ENCODE results near the gene ADGRG7. TPM values are rescaled to one million over a fixed set of nuclear protein-coding genes. Genes with fewer than 3 reads are reported as not detected.

The ADGRG7 gene
- total RNA-seq, 2 experiments from 2014 or later, result not detected

GRCh38 chr3:100698736-100699135 lies 89.3 kb downstream of the ADGRG7 start:
- TF ChIP-seq, protein P1, sequence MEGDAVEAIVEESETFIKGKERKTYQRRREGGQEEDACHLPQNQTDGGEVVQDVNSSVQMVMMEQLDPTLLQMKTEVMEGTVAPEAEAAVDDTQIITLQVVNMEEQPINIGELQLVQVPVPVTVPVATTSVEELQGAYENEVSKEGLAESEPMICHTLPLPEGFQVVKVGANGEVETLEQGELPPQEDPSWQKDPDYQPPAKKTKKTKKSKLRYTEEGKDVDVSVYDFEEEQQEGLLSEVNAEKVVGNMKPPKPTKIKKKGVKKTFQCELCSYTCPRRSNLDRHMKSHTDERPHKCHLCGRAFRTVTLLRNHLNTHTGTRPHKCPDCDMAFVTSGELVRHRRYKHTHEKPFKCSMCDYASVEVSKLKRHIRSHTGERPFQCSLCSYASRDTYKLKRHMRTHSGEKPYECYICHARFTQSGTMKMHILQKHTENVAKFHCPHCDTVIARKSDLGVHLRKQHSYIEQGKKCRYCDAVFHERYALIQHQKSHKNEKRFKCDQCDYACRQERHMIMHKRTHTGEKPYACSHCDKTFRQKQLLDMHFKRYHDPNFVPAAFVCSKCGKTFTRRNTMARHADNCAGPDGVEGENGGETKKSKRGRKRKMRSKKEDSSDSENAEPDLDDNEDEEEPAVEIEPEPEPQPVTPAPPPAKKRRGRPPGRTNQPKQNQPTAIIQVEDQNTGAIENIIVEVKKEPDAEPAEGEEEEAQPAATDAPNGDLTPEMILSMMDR (conservative IDR thresholded peaks at IDR 0.05; ENCODE audit: low read length), result no peak
- TF ChIP-seq EZH2phosphoT487 (IDR thresholded peaks at IDR 0.05; ENCODE audit: borderline replicate concordance, low read depth, low read length), result no peak
- intact Hi-C loops (cut with micrococcal nuclease; ENCODE audit: unreplicated experiment), result no loop called here
- H3K9me3 ChIP-seq (ENCODE audit: low read length), result no peaks in the 10 kb centered on the region
- ChIA-PET CTCF (ENCODE audit: unreplicated experiment) (no interaction called here), POLR2A (interaction anchor here (0.6 to 1.2 kb wide), 4 partner anchors 9 to 1328 kb away, joined by 3 read pairs; no protein-coding TSS in a partner anchor)
- no peaks in the 10 kb centered on the region for H4K20me1 ChIP-seq (ENCODE audit: insufficient read depth, low read length)
- H3K79me2 ChIP-seq (ENCODE audit: insufficient read depth, low read depth, low read length), result no peaks in the 10 kb centered on the region
- no peak overlapping the region for H3K27ac ChIP-seq (ENCODE audit: low read depth, low read length, poor library complexity, severe bottlenecking)
- H3K4me1 ChIP-seq (ENCODE audit: insufficient read depth, low read length, poor library complexity, severe bottlenecking), result no peaks in the 10 kb centered on the region
- H3K4me2 ChIP-seq (ENCODE audit: low read length), result no peak overlapping the region
- no peak overlapping the region for H2AFZ ChIP-seq (ENCODE audit: low read length)
- H3K9me2 ChIP-seq (ENCODE audit: insufficient read depth, low read length), result no peaks in the 10 kb centered on the region
- no TSS peak for BruUV-seq (replicated peaks)
- H3K36me3 ChIP-seq (ENCODE audit: insufficient read depth, low read length), result no peaks in the 10 kb centered on the region
- DNase-seq (ENCODE audit: low spot score), result no peak
- no peak overlapping the region for H3K4me3 ChIP-seq (ENCODE audit: low read depth, low read length, poor library complexity, severe bottlenecking)

- POLR2A ChIA-PET, result interaction anchor here (0.7 kb wide), 1 partner anchor 1746 kb away, joined by 5 read pairs; no protein-coding TSS in a partner anchor
Measured at GRCh38 chr3:100700708-100701107, 91.3 kb downstream of the ADGRG7 start.

More at GRCh38 chr3:100700708-100701107, 91.3 kb downstream of the ADGRG7 start:
- Histone ChIP-seq H2AFZ (ENCODE audit: low read length) (no peak overlapping the region), H3K9me3 (ENCODE audit: low read length) (no peaks in the 10 kb centered on the region), H3K4me2 (ENCODE audit: low read length) (no peak overlapping the region), H3K4me1 (ENCODE audit: insufficient read depth, low read length, poor library complexity, severe bottlenecking) (no peaks in the 10 kb centered on the region), H4K20me1 (ENCODE audit: insufficient read depth, low read length) (no peaks in the 10 kb centered on the region), H3K27ac (ENCODE audit: low read depth, low read length, poor library complexity, severe bottlenecking) (no peak overlapping the region), H3K4me3 (ENCODE audit: low read depth, low read length, poor library complexity, severe bottlenecking) (no peak overlapping the region), H3K79me2 (ENCODE audit: insufficient read depth, low read depth, low read length) (no peaks in the 10 kb centered on the region), H3K36me3 (ENCODE audit: insufficient read depth, low read length) (no peaks in the 10 kb centered on the region), H3K9me2 (ENCODE audit: insufficient read depth, low read length) (no peaks in the 10 kb centered on the region)
- no TSS peak for BruUV-seq (replicated peaks)
- no peak for DNase-seq (ENCODE audit: low spot score)
- intact Hi-C loops (cut with micrococcal nuclease; ENCODE audit: unreplicated experiment), result loop anchor here (10.0 kb wide), 1 partner anchor 366 kb away; the partner anchor contains the start of gene NIT2
- TF ChIP-seq, protein P1 (conservative IDR thresholded peaks at IDR 0.05; ENCODE audit: low read length), result no peak
- no peak for TF ChIP-seq EZH2phosphoT487 (IDR thresholded peaks at IDR 0.05; ENCODE audit: borderline replicate concordance, low read depth, low read length)
- CTCF ChIA-PET (ENCODE audit: unreplicated experiment), result no interaction called here

All from OCI-LY7 (cell line).